ENCODE measurements around the gene GSTM1. TPM values are rescaled to one million over a fixed set of nuclear protein-coding genes. Genes with fewer than 3 reads are reported as not detected.

Gene GSTM1
- 32.2 TPM in 1 of 2 replicates, not detected in the other for total RNA-seq

DNA sequence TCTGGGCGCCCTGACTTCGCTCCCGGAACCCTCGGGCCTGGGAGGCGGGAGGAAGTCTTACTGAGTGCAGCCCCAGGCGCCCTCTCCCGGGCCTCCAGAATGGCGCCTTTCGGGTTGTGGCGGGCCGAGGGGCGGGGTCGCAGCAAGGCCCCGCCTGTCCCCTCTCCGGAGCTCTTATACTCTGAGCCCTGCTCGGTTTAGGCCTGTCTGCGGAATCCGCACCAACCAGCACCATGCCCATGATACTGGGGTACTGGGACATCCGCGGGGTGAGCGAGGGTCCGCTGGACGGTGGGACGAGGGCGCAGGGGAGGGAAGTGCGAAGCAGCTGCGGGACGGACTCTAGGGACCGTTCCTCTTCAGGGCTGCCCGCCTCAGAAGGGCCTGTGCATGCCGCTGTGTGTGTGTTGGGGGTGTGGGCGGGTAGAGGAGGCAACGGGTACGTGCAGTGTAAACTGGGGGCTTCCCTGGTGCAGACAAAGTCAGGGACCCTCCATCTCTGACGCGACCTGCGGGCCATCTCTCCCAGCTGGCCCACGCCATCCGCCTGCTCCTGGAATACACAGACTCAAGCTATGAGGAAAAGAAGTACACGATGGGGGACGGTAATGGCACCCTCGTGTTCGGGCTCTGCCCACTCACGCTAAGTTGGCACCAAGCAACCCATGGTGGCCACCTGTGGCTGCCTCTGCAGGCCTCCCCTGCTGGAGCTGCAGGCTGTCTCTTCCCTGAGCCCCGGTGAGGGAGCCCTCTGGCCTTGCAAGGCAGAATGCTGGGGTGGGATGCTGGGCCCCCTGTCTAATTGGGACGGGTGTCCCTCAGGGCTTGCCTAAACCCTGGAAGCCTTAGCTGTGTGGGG is at the start of gene GSTM1:
GSTM1 (plus strand) TSS at position 177 of the 859 bp plus-strand sequence; CDS start at position 234, 57 bp downstream.

DNA sequence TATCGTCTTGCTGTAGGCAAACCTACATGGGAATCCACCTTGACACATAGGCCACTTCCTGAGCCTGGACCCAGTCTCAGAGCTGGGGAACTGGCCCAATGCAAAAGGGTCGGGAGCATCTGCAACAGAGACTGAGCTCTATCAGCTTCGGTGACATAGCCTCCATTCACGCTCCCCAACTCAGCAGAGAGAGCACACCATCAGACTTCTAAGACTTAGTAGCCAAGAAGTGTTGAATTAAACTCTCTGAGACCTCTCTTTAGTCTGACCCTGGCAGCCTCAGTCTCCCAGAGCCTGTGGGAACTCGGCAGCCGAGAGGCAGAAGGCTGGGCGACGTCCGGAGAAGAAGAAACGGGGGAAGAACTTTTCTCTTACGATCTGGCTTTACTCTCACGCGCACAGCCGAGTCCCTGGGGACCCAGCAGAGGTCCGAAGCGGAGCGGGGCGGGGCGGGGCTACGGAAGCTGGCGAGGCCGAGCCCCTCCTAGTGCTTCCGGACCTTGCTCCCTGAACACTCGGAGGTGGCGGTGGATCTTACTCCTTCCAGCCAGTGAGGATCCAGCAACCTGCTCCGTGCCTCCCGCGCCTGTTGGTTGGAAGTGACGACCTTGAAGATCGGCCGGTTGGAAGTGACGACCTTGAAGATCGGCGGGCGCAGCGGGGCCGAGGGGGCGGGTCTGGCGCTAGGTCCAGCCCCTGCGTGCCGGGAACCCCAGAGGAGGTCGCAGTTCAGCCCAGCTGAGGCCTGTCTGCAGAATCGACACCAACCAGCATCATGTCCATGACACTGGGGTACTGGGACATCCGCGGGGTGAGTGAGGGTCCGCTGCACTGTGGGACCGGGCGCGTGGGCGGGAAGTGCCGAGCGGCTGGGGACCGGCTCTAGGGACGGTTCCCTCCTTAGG is 31.8 kb upstream of the GSTM1 start, which contains the start of gene GSTM4:
GSTM4 (plus strand) TSS at position 485 of the 905 bp plus-strand sequence; CDS start at position 776, 291 bp downstream.

DNA sequence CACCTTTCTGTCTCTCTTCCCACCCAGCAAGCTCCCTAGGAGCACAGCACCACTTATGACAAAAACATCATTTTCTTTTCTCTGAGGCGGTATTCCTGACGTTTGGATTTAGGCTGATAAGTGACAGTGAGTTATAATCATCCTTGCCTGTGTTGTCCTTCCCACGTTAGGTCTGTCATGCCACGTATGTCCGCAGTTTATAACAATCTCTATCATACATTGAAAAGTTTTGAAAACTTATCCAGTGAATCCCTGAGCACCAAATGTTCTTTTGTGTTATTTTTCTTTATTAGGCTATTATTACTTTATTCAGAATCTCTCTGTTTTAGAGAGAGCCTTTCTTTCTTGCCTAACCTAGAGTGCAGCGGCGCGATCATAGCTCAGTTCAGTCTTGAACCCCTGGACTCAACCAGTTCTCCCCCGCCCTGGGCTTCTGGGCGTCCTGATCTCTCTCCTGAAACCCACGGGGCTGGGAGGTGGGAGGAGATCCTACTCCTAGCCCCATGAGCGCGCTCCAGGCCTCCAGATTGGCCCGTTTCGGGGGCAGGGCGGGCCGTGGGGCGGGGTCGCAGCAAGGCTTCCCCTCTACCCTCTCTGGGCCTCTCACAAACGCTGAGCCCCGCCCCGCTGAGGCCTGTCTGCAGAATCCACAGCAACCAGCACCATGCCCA is 20.0 kb upstream of the GSTM1 start, which contains the start of gene GSTM2:
GSTM2 (plus strand) TSS at position 606 of the 671 bp plus-strand sequence; CDS start at position 665, 59 bp downstream.

DNA sequence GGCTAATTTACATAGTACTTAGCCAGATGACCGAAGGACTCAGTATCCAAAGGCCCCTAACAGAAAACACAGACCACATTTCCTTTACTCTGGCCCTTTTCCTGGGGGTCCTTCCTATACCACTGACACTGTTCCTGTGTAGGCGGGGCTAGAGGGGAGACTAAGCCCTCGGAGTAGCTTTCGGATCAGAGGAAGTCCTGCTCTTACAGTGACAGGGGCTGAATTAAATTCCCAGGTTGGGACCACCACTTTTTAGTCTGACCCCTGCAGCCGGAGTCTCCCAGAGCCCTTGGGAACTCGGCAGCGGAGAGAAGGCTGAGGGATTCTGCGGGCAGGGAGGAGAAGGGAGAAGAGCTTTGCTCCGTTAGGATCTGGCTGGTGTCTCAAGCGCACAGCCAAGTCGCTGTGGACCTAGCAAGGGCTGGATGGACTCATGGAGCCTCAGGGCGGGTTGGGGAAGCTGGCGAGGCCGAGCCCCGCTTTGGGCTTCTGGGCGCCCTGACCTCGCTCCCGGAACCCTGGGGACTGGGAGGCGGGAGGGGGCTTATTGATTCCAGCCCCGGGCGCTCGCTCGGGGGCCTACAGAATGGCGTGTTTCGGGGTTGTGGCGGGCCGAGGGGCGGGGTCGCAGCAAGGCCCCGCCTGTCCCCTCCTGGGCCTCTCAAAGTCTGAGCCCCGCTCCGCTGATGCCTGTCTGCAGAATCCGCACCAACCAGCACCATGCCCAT is 24.1 kb downstream of the GSTM1 start, which contains the start of gene GSTM5:
GSTM5 (plus strand) TSS at position 659 of the 728 bp plus-strand sequence; CDS start at position 721, 62 bp downstream.

DNA sequence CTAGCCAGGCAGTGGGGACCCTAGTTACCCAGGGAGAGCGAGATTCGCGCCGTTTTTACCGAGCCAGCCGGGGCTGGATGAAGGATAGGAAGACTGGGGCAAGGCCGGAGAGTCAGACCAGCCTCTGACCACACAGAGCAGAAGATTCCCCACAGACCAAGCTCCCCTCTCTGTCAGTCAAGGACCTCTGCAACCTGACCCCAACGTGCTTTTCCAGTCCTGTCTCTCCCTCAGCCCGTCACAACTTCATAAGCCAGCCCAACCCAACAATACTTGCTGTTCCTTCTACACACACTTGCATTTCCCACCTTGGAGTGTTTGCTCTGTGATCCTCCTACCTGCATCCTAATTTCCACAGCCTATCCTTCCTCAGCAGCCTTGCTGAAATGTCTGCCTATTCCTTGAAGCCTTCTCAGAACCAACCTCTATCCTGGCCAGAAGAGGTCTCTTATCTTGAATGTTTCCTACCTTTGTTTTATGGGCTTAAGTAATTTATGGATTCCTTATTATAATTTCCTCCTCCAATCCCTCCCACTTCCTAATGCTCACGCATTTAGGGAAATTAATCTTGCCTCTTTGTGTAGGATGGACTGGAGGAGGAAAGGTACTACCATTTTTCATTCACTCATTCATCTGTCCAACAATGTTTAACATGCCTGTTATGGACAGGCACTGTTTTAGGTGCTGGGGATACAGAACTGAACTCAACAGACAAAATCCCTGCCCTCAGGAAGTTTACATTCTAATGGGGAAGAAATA is 53.2 kb downstream of the GSTM1 start, which contains the start of gene GSTM3:
GSTM3 (minus strand) TSS at position 424 of the 759 bp plus-strand sequence. CDS start 751 bp downstream, outside the sequence.

Other genes starting within 250 kb of the GSTM1 start
- 0.13 TPM in 1 of 2 replicates, not detected in the other for gene SYPL2, start 221.3 kb upstream of the GSTM1 start, total RNA-seq
- 4.4 and 4.9 TPM in 2 replicates for gene ATXN7L2, start 203.9 kb upstream of the GSTM1 start, total RNA-seq
- gene CYB561D1, start 193.7 kb upstream of the GSTM1 start, total RNA-seq = 7.2 and 8.6 TPM in 2 replicates
- 0.65 and 2.4 TPM in 2 replicates for gene AMIGO1, start 178.1 kb upstream of the GSTM1 start, total RNA-seq
- gene GPR61, start 147.9 kb upstream of the GSTM1 start, total RNA-seq = not detected in 2 replicates
- 5.2 and 8.0 TPM in 2 replicates for gene GNAI3, start 139.2 kb upstream of the GSTM1 start, total RNA-seq
- gene GNAT2, start 68.2 kb upstream of the GSTM1 start, total RNA-seq = 0.16 TPM in 1 of 2 replicates, not detected in the other
- gene AMPD2, start 68.0 kb upstream of the GSTM1 start, total RNA-seq = 59.5 and 63.1 TPM in 2 replicates
- gene GSTM4, start 31.7 kb upstream of the GSTM1 start, total RNA-seq = 8.3 and 45.1 TPM in 2 replicates
- gene GSTM2, start 19.8 kb upstream of the GSTM1 start, total RNA-seq = 3.7 and 20.5 TPM in 2 replicates
- gene GSTM5, start 24.4 kb downstream of the GSTM1 start, total RNA-seq = 1.8 TPM in 1 of 2 replicates, not detected in the other
- 27.4 and 75.7 TPM in 2 replicates for gene GSTM3, start 53.2 kb downstream of the GSTM1 start, total RNA-seq
- not detected in 2 replicates for gene EPS8L3, start 76.1 kb downstream of the GSTM1 start, total RNA-seq
- gene CSF1, start 223.0 kb downstream of the GSTM1 start, total RNA-seq = 16.1 and 22.7 TPM in 2 replicates

Data from mesangial cell (primary cell).